Keratinocyte (primary cell): ENCODE data around the gene CAPNS1.

Experiments used
- CTCF ChIP-seq, 3 experiments: IDR thresholded peaks in 1 of 3; conservative IDR thresholded peaks in 1 of 3; optimal IDR thresholded peaks in 1 of 3; 2 replicates in 2 of 3; 3 replicates in 1 of 3; pipeline versions ENCODE3 to v1.5.1; 2011; ENCODE audit warnings: low read length in 3 of 3, mild to moderate bottlenecking in 3 of 3, moderate library complexity in 2 of 3, control low read depth in 1 of 3, inconsistent platforms in 1 of 3; ENCODE audit not compliant: insufficient read depth in 2 of 3; ENCODE audit errors: extremely low read depth in 1 of 3
- EZH2 ChIP-seq: IDR thresholded peaks from one replicate; pipeline ENCODE4 v1.6.1; 2012; ENCODE audit warnings: inconsistent platforms, mild to moderate bottlenecking, low read length, moderate library complexity

DNA sequence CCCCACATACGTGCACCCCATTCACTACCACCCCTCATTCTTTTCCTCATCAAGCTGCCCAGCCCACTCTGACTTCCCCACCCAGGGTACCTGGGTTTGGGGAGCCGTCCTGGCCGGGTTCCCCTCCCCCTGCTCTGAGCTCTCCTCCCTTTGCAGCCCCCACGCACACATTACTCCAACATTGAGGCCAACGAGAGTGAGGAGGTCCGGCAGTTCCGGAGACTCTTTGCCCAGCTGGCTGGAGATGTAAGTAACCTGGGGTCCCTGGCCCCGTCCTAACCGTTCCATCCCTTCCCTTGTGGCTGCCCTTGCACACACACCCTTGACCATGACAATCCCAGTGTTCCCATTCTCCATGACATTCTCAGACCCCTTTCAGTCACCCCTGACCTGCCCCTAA, 2.6 kb downstream of the CAPNS1 start:
- TF ChIP-seq EZH2 (no peak), CTCF (optimal IDR thresholded peaks at IDR 0.05 in 1 of 3, IDR thresholded peaks at IDR 0.05 in 1 of 3, conservative IDR thresholded peaks at IDR 0.05 in 1 of 3; ENCODE audit: extremely low read depth in 1 of 3, insufficient read depth in 2 of 3, low read length in 3 of 3) (no peak)
